ENCODE measurements around the gene PEX14. TPM values are rescaled to one million over a fixed set of nuclear protein-coding genes. Genes with fewer than 3 reads are reported as not detected.

PEX14 gene
- total RNA-seq, 1 donor from 2014 or later = 19.2 TPM

- DNase-seq (ENCODE audit: low read depth) = no peak
- H3K4me3 ChIP-seq (ENCODE audit: low read depth, low read length) = no peak overlapping the region
- no peak for TF ChIP-seq CTCF (conservative IDR thresholded peaks at IDR 0.05; ENCODE audit: low read depth, low read length)
Observed at GRCh38 chr1:10621906-10622305, 147.2 kb downstream of the PEX14 start.

GRCh38 chr1:10622910-10623685 lies 148.3 kb downstream of the PEX14 start:
- no peak for TF ChIP-seq CTCF (conservative IDR thresholded peaks at IDR 0.05; ENCODE audit: low read depth, low read length)
- no peak overlapping the region for H3K4me3 ChIP-seq (ENCODE audit: low read depth, low read length)

GRCh38 chr1:10623686-10624145 lies 149.0 kb downstream of the PEX14 start:
- H3K4me3 ChIP-seq (ENCODE audit: low read depth, low read length) = no peak overlapping the region
- TF ChIP-seq CTCF (conservative IDR thresholded peaks at IDR 0.05; ENCODE audit: low read depth, low read length) = no peak

More at GRCh38 chr1:10622910-10623685, 148.3 kb downstream of the PEX14 start:
- no peak for DNase-seq (ENCODE audit: low read depth)

GRCh38 chr1:10624256-10625050 lies 149.7 kb downstream of the PEX14 start:
- no peak for DNase-seq (ENCODE audit: low read depth)
- no peak for TF ChIP-seq CTCF (conservative IDR thresholded peaks at IDR 0.05; ENCODE audit: low read depth, low read length)

More at GRCh38 chr1:10623686-10624145, 149.0 kb downstream of the PEX14 start:
- DNase-seq (ENCODE audit: low read depth) = no peak

GRCh38 chr1:10625076-10625475 lies 150.3 kb downstream of the PEX14 start:
- DNase-seq (ENCODE audit: low read depth) = no peak
- TF ChIP-seq CTCF (conservative IDR thresholded peaks at IDR 0.05; ENCODE audit: low read depth, low read length) = no peak
- no peak overlapping the region for H3K4me3 ChIP-seq (ENCODE audit: low read depth, low read length)

More at GRCh38 chr1:10624256-10625050, 149.7 kb downstream of the PEX14 start:
- no peak overlapping the region for H3K4me3 ChIP-seq (ENCODE audit: low read depth, low read length)

GRCh38 chr1:10625554-10625953 lies 150.8 kb downstream of the PEX14 start:
- DNase-seq (ENCODE audit: low read depth) = no peak
- TF ChIP-seq CTCF (conservative IDR thresholded peaks at IDR 0.05; ENCODE audit: low read depth, low read length) = no peak

More at GRCh38 chr1:10625554-10625953, 150.8 kb downstream of the PEX14 start:
- H3K4me3 ChIP-seq (ENCODE audit: low read depth, low read length) = no peak overlapping the region

Measured in epithelial cell of proximal tubule (primary cell).